ENCODE measurements around the gene PLAGL2. TPM values are rescaled to one million over a fixed set of nuclear protein-coding genes. Genes with fewer than 3 reads are reported as not detected.

Gene PLAGL2
- total RNA-seq, 1 experiment from 2014 or later, result 40.4 TPM

GRCh38 chr20:32159766-32160221 lies 47.7 kb downstream of the PLAGL2 start:
- Histone ChIP-seq H3K36me3 (ENCODE audit: insufficient read depth, low read length, poor library complexity, severe bottlenecking) (peaks cover 54% of the 10 kb centered on the region), H3K9me3 (ENCODE audit: low read depth, low read length, poor library complexity, severe bottlenecking) (no peaks in the 10 kb centered on the region), H3K4me1 (ENCODE audit: insufficient read depth, low read length, poor library complexity, severe bottlenecking) (no peaks in the 10 kb centered on the region), H3K27ac (ENCODE audit: low read depth, low read length, poor library complexity, severe bottlenecking) (no peak overlapping the region), H3K27me3 (replicated peaks; ENCODE audit: insufficient read depth, low read depth, low read length, poor library complexity) (no peaks in the 10 kb centered on the region), H3K4me3 (ENCODE audit: low read depth, low read length, poor library complexity, severe bottlenecking) (no peak overlapping the region)
- TF ChIP-seq EZH2 (IDR thresholded peaks at IDR 0.05; ENCODE audit: borderline replicate concordance, low read depth, low read length, poor library complexity, severe bottlenecking), result no peak
- intact Hi-C loops (cut with micrococcal nuclease; ENCODE audit: unreplicated experiment), result no loop called here
- no peak for DNase-seq (ENCODE audit: low spot score)
- CTCF ChIA-PET, result no interaction called here
- POLR2A ChIA-PET (ENCODE audit: low non-redundant PET), result no interaction called here
- no TSS peak for BruUV-seq (replicated peaks)

- H3K4me1 ChIP-seq (ENCODE audit: insufficient read depth, low read length, poor library complexity, severe bottlenecking), result no peaks in the 10 kb centered on the region
- no TSS peak for BruUV-seq (replicated peaks)
- intact Hi-C loops (cut with micrococcal nuclease; ENCODE audit: unreplicated experiment), result no loop called here
- no peaks in the 10 kb centered on the region for H3K27me3 ChIP-seq (replicated peaks; ENCODE audit: insufficient read depth, low read depth, low read length, poor library complexity)
- ChIA-PET POLR2A (ENCODE audit: low non-redundant PET) (no interaction called here), CTCF (no interaction called here)
- no peaks in the 10 kb centered on the region for H3K9me3 ChIP-seq (ENCODE audit: low read depth, low read length, poor library complexity, severe bottlenecking)
- H3K36me3 ChIP-seq (ENCODE audit: insufficient read depth, low read length, poor library complexity, severe bottlenecking), result peaks cover 48% of the 10 kb centered on the region
- H3K4me3 ChIP-seq (ENCODE audit: low read depth, low read length, poor library complexity, severe bottlenecking), result no peak overlapping the region
- DNase-seq (ENCODE audit: low spot score), result no peak
- TF ChIP-seq CTCF (conservative IDR thresholded peaks at IDR 0.05; ENCODE audit: low read depth, low read length), result no peak
- TF ChIP-seq EZH2 (IDR thresholded peaks at IDR 0.05; ENCODE audit: borderline replicate concordance, low read depth, low read length, poor library complexity, severe bottlenecking), result no peak
- H3K27ac ChIP-seq (ENCODE audit: low read depth, low read length, poor library complexity, severe bottlenecking), result no peak overlapping the region
Measured at GRCh38 chr20:32158943-32159660, 48.4 kb downstream of the PLAGL2 start.

- peaks cover 44% of the 10 kb centered on the region for H3K36me3 ChIP-seq (ENCODE audit: insufficient read depth, low read length, poor library complexity, severe bottlenecking)
- BruUV-seq (replicated peaks), result no TSS peak
- CTCF ChIA-PET, result no interaction called here
- no peak overlapping the region for H3K4me3 ChIP-seq (ENCODE audit: low read depth, low read length, poor library complexity, severe bottlenecking)
- no peaks in the 10 kb centered on the region for H3K9me3 ChIP-seq (ENCODE audit: low read depth, low read length, poor library complexity, severe bottlenecking)
- H3K27me3 ChIP-seq (replicated peaks; ENCODE audit: insufficient read depth, low read depth, low read length, poor library complexity), result no peaks in the 10 kb centered on the region
- no peak for TF ChIP-seq EZH2 (IDR thresholded peaks at IDR 0.05; ENCODE audit: borderline replicate concordance, low read depth, low read length, poor library complexity, severe bottlenecking)
- H3K4me1 ChIP-seq (ENCODE audit: insufficient read depth, low read length, poor library complexity, severe bottlenecking), result no peaks in the 10 kb centered on the region
- H3K27ac ChIP-seq (ENCODE audit: low read depth, low read length, poor library complexity, severe bottlenecking), result no peak overlapping the region
- intact Hi-C loops (cut with micrococcal nuclease; ENCODE audit: unreplicated experiment), result no loop called here
- POLR2A ChIA-PET (ENCODE audit: low non-redundant PET), result no interaction called here
- DNase-seq (ENCODE audit: low spot score), result no peak
Measured at GRCh38 chr20:32158351-32158750, 49.2 kb downstream of the PLAGL2 start.

GRCh38 chr20:32157611-32158010 lies 49.9 kb downstream of the PLAGL2 start:
- CTCF ChIA-PET, result no interaction called here
- no peak overlapping the region for H3K27ac ChIP-seq (ENCODE audit: low read depth, low read length, poor library complexity, severe bottlenecking)
- no peak overlapping the region for H3K4me3 ChIP-seq (ENCODE audit: low read depth, low read length, poor library complexity, severe bottlenecking)
- DNase-seq (ENCODE audit: low spot score), result no peak
- no peak for TF ChIP-seq CTCF (conservative IDR thresholded peaks at IDR 0.05; ENCODE audit: low read depth, low read length)
- TF ChIP-seq EZH2 (IDR thresholded peaks at IDR 0.05; ENCODE audit: borderline replicate concordance, low read depth, low read length, poor library complexity, severe bottlenecking), result no peak
- POLR2A ChIA-PET (ENCODE audit: low non-redundant PET), result no interaction called here
- H3K36me3 ChIP-seq (ENCODE audit: insufficient read depth, low read length, poor library complexity, severe bottlenecking), result peaks cover 41% of the 10 kb centered on the region
- intact Hi-C loops (cut with micrococcal nuclease; ENCODE audit: unreplicated experiment), result no loop called here
- no peaks in the 10 kb centered on the region for H3K9me3 ChIP-seq (ENCODE audit: low read depth, low read length, poor library complexity, severe bottlenecking)
- no TSS peak for BruUV-seq (replicated peaks)
- H3K4me1 ChIP-seq (ENCODE audit: insufficient read depth, low read length, poor library complexity, severe bottlenecking), result no peaks in the 10 kb centered on the region
- H3K27me3 ChIP-seq (replicated peaks; ENCODE audit: insufficient read depth, low read depth, low read length, poor library complexity), result no peaks in the 10 kb centered on the region

Data from A673 (cell line).